Colon (tissue), 2 donors: Measurements from ENCODE around the gene SDK2.

Source experiments
- FAIRE-seq: peaks from 2 replicates; lab custom pipeline; 2012; peaks lifted over from hg19 to GRCh38; lab: Jason Lieb, UNC
- donor health status: control.
- donor health status: control.

SDK2 gene

GRCh38 chr17:73420897-73421296, 223.3 kb downstream of the SDK2 start:
- no peak for FAIRE-seq

- FAIRE-seq = no peak
Measured at GRCh38 chr17:73419881-73420280, 224.4 kb downstream of the SDK2 start.

- no peak for FAIRE-seq
Measured at GRCh38 chr17:73419051-73419450, 225.2 kb downstream of the SDK2 start.

- no peak for FAIRE-seq
Measured at GRCh38 chr17:73415782-73416181, 228.5 kb downstream of the SDK2 start.

- FAIRE-seq = no peak
Measured at GRCh38 chr17:73414171-73414955, 229.9 kb downstream of the SDK2 start.

- no peak for FAIRE-seq
Measured at GRCh38 chr17:73412914-73413313, 231.3 kb downstream of the SDK2 start.

GRCh38 chr17:73411313-73411747, 232.9 kb downstream of the SDK2 start:
- FAIRE-seq = no peak

- FAIRE-seq = no peak
Measured at GRCh38 chr17:73410586-73411312, 233.5 kb downstream of the SDK2 start.

- no peak for FAIRE-seq
Measured at GRCh38 chr17:73404246-73404645, 240.0 kb downstream of the SDK2 start.

- FAIRE-seq = no peak
Measured at GRCh38 chr17:73402466-73402865, 241.8 kb downstream of the SDK2 start.

GRCh38 chr17:73401911-73402310, 242.3 kb downstream of the SDK2 start:
- FAIRE-seq = no peak

- FAIRE-seq = no peak
Measured at GRCh38 chr17:73400915-73401545, 243.2 kb downstream of the SDK2 start.

GRCh38 chr17:73399056-73399455, 245.2 kb downstream of the SDK2 start:
- FAIRE-seq = no peak

- no peak for FAIRE-seq
Measured at GRCh38 chr17:73397856-73398540, 246.2 kb downstream of the SDK2 start.

- FAIRE-seq = no peak
Measured at GRCh38 chr17:73397278-73397826, 246.9 kb downstream of the SDK2 start.

- no peak for FAIRE-seq
Measured at GRCh38 chr17:73396431-73397277, 247.6 kb downstream of the SDK2 start.

GRCh38 chr17:73394512-73395450, 249.5 kb downstream of the SDK2 start:
- FAIRE-seq = no peak

- FAIRE-seq = no peak
Measured at GRCh38 chr17:73393962-73394361, 250.3 kb downstream of the SDK2 start.

GRCh38 chr17:73393381-73393780, 250.9 kb downstream of the SDK2 start:
- FAIRE-seq = no peak
